ENCODE data around the gene CBFA2T2. TPM values are rescaled to one million over a fixed set of nuclear protein-coding genes. Genes with fewer than 3 reads are reported as not detected.
A peak's percentile ranks its signal among the peaks of the same experiment; 100 is the strongest.

The CBFA2T2 gene
- total RNA-seq, 2 donors from 2014 or later: 20.9 to 23.8 TPM

- Histone ChIP-seq H3K4me1 (no peaks in the 10 kb centered on the region), H3K27ac (no peak overlapping the region), H3K9me3 (no peaks in the 10 kb centered on the region), H3K36me3 (no peaks in the 10 kb centered on the region), H3K4me3 (no peak overlapping the region), H3K27me3 (no peaks in the 10 kb centered on the region), H3K9ac (ENCODE audit: low read depth in 2 of 2, low read length in 2 of 2) (no peak overlapping the region)
- no peak for DNase-seq
- intact Hi-C loops (cut with DNase I): no loop called here
- no peak for TF ChIP-seq CTCF (IDR thresholded peaks at IDR 0.05)
Observed at GRCh38 chr20:33549229-33549999, 59.5 kb downstream of the CBFA2T2 start.

- no peaks in the 10 kb centered on the region for H3K9me3 ChIP-seq
- no peaks in the 10 kb centered on the region for H3K27me3 ChIP-seq
- TF ChIP-seq CTCF (IDR thresholded peaks at IDR 0.05): no peak
- no peak overlapping the region for H3K9ac ChIP-seq (ENCODE audit: low read depth in 2 of 2, low read length in 2 of 2)
- no peak overlapping the region for H3K27ac ChIP-seq
- H3K4me1 ChIP-seq: no peaks in the 10 kb centered on the region
- H3K4me3 ChIP-seq: no peak overlapping the region
- H3K36me3 ChIP-seq: no peaks in the 10 kb centered on the region
- no peak for DNase-seq
- intact Hi-C loops (cut with DNase I): no loop called here
Observed at GRCh38 chr20:33551778-33552177, 61.9 kb downstream of the CBFA2T2 start.

GRCh38 chr20:33552519-33552918 is 62.6 kb downstream of the CBFA2T2 start:
- intact Hi-C loops (cut with DNase I): no loop called here
- H3K27ac ChIP-seq: no peak overlapping the region
- DNase-seq: no peak
- TF ChIP-seq CTCF (IDR thresholded peaks at IDR 0.05): no peak
- no peaks in the 10 kb centered on the region for H3K4me1 ChIP-seq
- no peaks in the 10 kb centered on the region for H3K27me3 ChIP-seq
- H3K36me3 ChIP-seq: no peaks in the 10 kb centered on the region
- H3K9ac ChIP-seq (ENCODE audit: low read depth in 2 of 2, low read length in 2 of 2): no peak overlapping the region
- H3K4me3 ChIP-seq: no peak overlapping the region
- no peaks in the 10 kb centered on the region for H3K9me3 ChIP-seq

- H3K27me3 ChIP-seq: no peaks in the 10 kb centered on the region
- H3K27ac ChIP-seq: no peak overlapping the region
- no peak for TF ChIP-seq CTCF (IDR thresholded peaks at IDR 0.05)
- no peaks in the 10 kb centered on the region for H3K4me1 ChIP-seq
- intact Hi-C loops (cut with DNase I): no loop called here
- no peaks in the 10 kb centered on the region for H3K9me3 ChIP-seq
- no peak overlapping the region for H3K9ac ChIP-seq (ENCODE audit: low read depth in 2 of 2, low read length in 2 of 2)
- H3K4me3 ChIP-seq: no peak overlapping the region
- no peak for DNase-seq
- no peaks in the 10 kb centered on the region for H3K36me3 ChIP-seq
Observed at GRCh38 chr20:33553516-33553915, 63.6 kb downstream of the CBFA2T2 start.

- no peak for TF ChIP-seq CTCF (IDR thresholded peaks at IDR 0.05)
- no peak overlapping the region for H3K4me3 ChIP-seq
- H3K27me3 ChIP-seq: no peaks in the 10 kb centered on the region
- no peak overlapping the region for H3K9ac ChIP-seq (ENCODE audit: low read depth in 2 of 2, low read length in 2 of 2)
- H3K9me3 ChIP-seq: no peaks in the 10 kb centered on the region
- H3K27ac ChIP-seq: peak overlapping the region; percentile 48
- H3K36me3 ChIP-seq: no peaks in the 10 kb centered on the region
- DNase-seq: peak; percentile 45
- H3K4me1 ChIP-seq: no peaks in the 10 kb centered on the region
- intact Hi-C loops (cut with DNase I): no loop called here
Observed at GRCh38 chr20:33554914-33555420, 65.1 kb downstream of the CBFA2T2 start.

Data from colonic mucosa (tissue), 4 donors.